HepG2 (cell line): ENCODE measurements around the gene TTC23. TPM values are rescaled to one million over a fixed set of nuclear protein-coding genes. Genes with fewer than 3 reads are reported as not detected.

ENCODE experiments used
- ATAC-seq: fragments of 200-7000 bp; cut with Tn5 transposase; 3 replicates; pipeline ENCODE4 v1.9.1; 2020; ENCODE audit warnings: mild to moderate bottlenecking, moderate library complexity
- BruUV-seq: library from RNA; stranded (reverse); fragments of 400-500 nt; replicated peaks from 2 replicates; lab custom pipeline; 2021; lab: Mats Ljungman, UMichigan
- CTCF ChIA-PET: fragments of 300-600 bp; formaldehyde crosslinking; extraction: SDS; loops from one replicate; lab custom pipeline; 2021; ENCODE audit warnings: low total read pairs, inconsistent platforms, low intra/inter-chr PET ratio; lab: Yijun Ruan, JAX
- POLR2A ChIA-PET: fragments of 350-600 bp; sonication (Branson Sonifier 250); formaldehyde crosslinking; loops from one replicate; lab custom pipeline; 2020; ENCODE audit warnings: antibody characterized with exemption, inconsistent platforms; lab: Yijun Ruan, JAX
- DNase-seq: peaks from one replicate; pipeline ENCODE4 v3.0.0-alpha.2; 2015; ENCODE audit warnings: low spot score
- FAIRE-seq: peaks from 3 replicates; lab custom pipeline; 2011; peaks lifted over from hg19 to GRCh38; lab: Jason Lieb, UNC
- H2AFZ ChIP-seq: one replicate; pipeline ENCODE4 v1.6.1; 2011; ENCODE audit warnings: low read length, inconsistent platforms
- H3K27ac ChIP-seq: fragments of 300-600 bp; 3 replicates; pipeline ENCODE4 v1.8.0; 2011; ENCODE audit warnings: mixed run types, mild to moderate bottlenecking, mixed read lengths, low read length, inconsistent platforms; ENCODE audit not compliant: insufficient read depth; ENCODE audit errors: extremely low read length
- H3K27me3 ChIP-seq, 2 experiments: fragments of 200-600 bp in 1 of 2; 2 replicates in 1 of 2; 3 replicates in 1 of 2; pipeline versions ENCODE4 v1.6.0 to v1.8.0; 2011; ENCODE audit warnings: low read length in 2 of 2, mild to moderate bottlenecking in 2 of 2, moderate library complexity in 2 of 2, inconsistent platforms in 1 of 2; ENCODE audit not compliant: insufficient read depth in 2 of 2, control insufficient read depth in 1 of 2
- H3K36me3 ChIP-seq, 2 experiments: fragments of 200-600 bp in 1 of 2; replicated peaks in 1 of 2; 2 replicates in 1 of 2; 3 replicates in 1 of 2; pipeline versions ENCODE4 v1.5.1 to v1.8.0; 2011; ENCODE audit warnings: low read length in 2 of 2, inconsistent platforms in 1 of 2; ENCODE audit not compliant: insufficient read depth in 2 of 2, control insufficient read depth in 1 of 2
- H3K4me1 ChIP-seq: 2 replicates; pipeline ENCODE4 v1.5.1; 2012; ENCODE audit warnings: low read length, inconsistent platforms; ENCODE audit not compliant: insufficient read depth
- H3K4me2 ChIP-seq: 2 replicates; pipeline ENCODE4 v1.6.0; 2011; ENCODE audit warnings: low read depth, low read length, inconsistent platforms
- H3K4me3 ChIP-seq, 3 experiments: fragments of 200-600 bp in 1 of 3; sonication (generic), shearing (Covaris generic) in 1 of 3; replicated peaks in 1 of 3; 2 replicates each; pipeline ENCODE4 v1.5.1; 2011 to 2016; ENCODE audit warnings: low read length in 3 of 3, inconsistent platforms in 2 of 3, low read depth in 2 of 3, mild to moderate bottlenecking in 2 of 3, control low read depth in 1 of 3, mixed read lengths in 1 of 3; ENCODE audit not compliant: insufficient read depth in 1 of 3
- H3K79me2 ChIP-seq: one replicate; pipeline ENCODE4 v1.6.1; 2011; ENCODE audit warnings: low read length, inconsistent platforms; ENCODE audit not compliant: insufficient read depth
- H3K9ac ChIP-seq: 2 replicates; pipeline ENCODE4 v1.6.0; 2011; ENCODE audit warnings: mild to moderate bottlenecking, low read depth, low read length, inconsistent platforms; ENCODE audit not compliant: insufficient read depth
- H3K9me3 ChIP-seq: 2 replicates; pipeline ENCODE4 v1.5.1; 2012; ENCODE audit warnings: mild to moderate bottlenecking, low read length
- H4K20me1 ChIP-seq: 2 replicates; pipeline ENCODE4 v1.6.0; 2011; ENCODE audit warnings: inconsistent platforms, mild to moderate bottlenecking, low read length, moderate library complexity; ENCODE audit not compliant: insufficient read depth
- HOXA7 ChIP-seq: sonication (generic); formaldehyde crosslinking; IDR thresholded peaks from 2 replicates; pipeline ENCODE4 v1.8.1; 2022; ENCODE audit warnings: mild to moderate bottlenecking, missing genetic modification reagents, moderate library complexity
- NRL ChIP-seq: sonication (generic); formaldehyde crosslinking; IDR thresholded peaks from 2 replicates; pipeline ENCODE4 v1.5.0; 2020; ENCODE audit warnings: missing genetic modification reagents, mild to moderate bottlenecking, moderate library complexity, borderline replicate concordance
- POLR2A ChIP-seq, 2 experiments: IDR thresholded peaks; 2 replicates each; pipeline ENCODE4 v1.6.1; 2011; ENCODE audit warnings: low read depth in 2 of 2, low read length in 2 of 2, mild to moderate bottlenecking in 1 of 2, moderate library complexity in 1 of 2; ENCODE audit not compliant: insufficient read depth in 1 of 2
- RBM22 ChIP-seq: fragments of 200-400 bp; formaldehyde crosslinking; optimal IDR thresholded peaks from 2 replicates; pipeline ENCODE3; 2017; ENCODE audit warnings: mild to moderate bottlenecking, low read length, moderate library complexity
- ZMYM2 ChIP-seq: sonication (generic); formaldehyde crosslinking; IDR thresholded peaks from 2 replicates; pipeline ENCODE4 v1.8.0; 2022; ENCODE audit warnings: mild to moderate bottlenecking, missing genetic modification reagents
- ZNF484 ChIP-seq: sonication (generic); formaldehyde crosslinking; IDR thresholded peaks from 2 replicates; pipeline ENCODE4 v1.5.1; 2020; ENCODE audit warnings: mild to moderate bottlenecking, low read depth, missing genetic modification reagents, borderline replicate concordance
- ZNF605 ChIP-seq: sonication (generic); formaldehyde crosslinking; IDR thresholded peaks from 2 replicates; pipeline ENCODE4 v1.8.0; 2022; ENCODE audit warnings: mild to moderate bottlenecking, missing genetic modification reagents
- ZNF768 ChIP-seq: sonication (generic); formaldehyde crosslinking; IDR thresholded peaks from 2 replicates; pipeline ENCODE4 v1.4.0; 2020; ENCODE audit warnings: missing genetic modification reagents
- ZNF782 ChIP-seq: sonication (generic); formaldehyde crosslinking; IDR thresholded peaks from 2 replicates; pipeline ENCODE4 v1.4.0; 2020; ENCODE audit warnings: missing genetic modification reagents, mild to moderate bottlenecking, borderline replicate concordance
- WGBS: methylation state at CpG from one replicate; pipeline ENCODE4 v1.1.6; 2017; ENCODE audit warnings: low lambda C conversion rate; 5-methylcytosine and 5-hydroxymethylcytosine counted together
- in situ Hi-C: cut with HindIII; loops from 2 replicates; pipeline ENCODE4 v1.10.0; 2017; ENCODE audit warnings: low pct_unique_long_range_greater_than_20kb; ENCODE audit not compliant: extremely low pct_ligation_motif_present
- intact Hi-C: fragments of 100-400 bp; cut with micrococcal nuclease; formaldehyde crosslinking; loops from one replicate; pipeline ENCODE4 v1.10.0; 2022; ENCODE audit not compliant: unreplicated experiment
- polyA plus RNA-seq, 8 experiments: library from polyadenylated mRNA; depleted of rRNA in 3 of 8; stranded (reverse) in 7 of 8; unstranded in 1 of 8; fragments of >200 nt; fragmentation: Illumina TruSeq in 4 of 8; extraction: Trizol in 4 of 8; gene quantifications; 2 replicates each; pipeline versions ENCODE4 v1.2.1 to v1.2.3, GENCODE V29; 2011 to 2016; ENCODE audit warnings: low read depth in 4 of 8, missing spikeins in 1 of 8, mixed read lengths in 1 of 8; ENCODE audit not compliant: insufficient read depth in 1 of 8
- total RNA-seq, 5 experiments: library from RNA; depleted of rRNA; stranded (reverse); fragments of >200 nt; fragmentation: Illumina TruSeq; extraction: Trizol; gene quantifications; 2 replicates each; pipeline ENCODE4 v1.2.3, GENCODE V29; 2016; ENCODE audit warnings: low read depth in 1 of 5
- TF ChIP-seq, protein P1 (sequence below): sonication (generic); formaldehyde crosslinking; IDR thresholded peaks from 2 replicates; pipeline ENCODE4 v1.5.0; 2020; ENCODE audit warnings: mild to moderate bottlenecking, missing genetic modification reagents, borderline replicate concordance
- TF ChIP-seq, protein P2 (sequence below): IDR thresholded peaks from 2 replicates; pipeline ENCODE4 v1.6.1; 2016; ENCODE audit warnings: mild to moderate bottlenecking, missing biosample characterization, missing genetic modification reagents
- TF ChIP-seq, protein P3 (sequence below): sonication (generic); formaldehyde crosslinking; IDR thresholded peaks from 2 replicates; pipeline ENCODE4 v1.4.0; 2020; ENCODE audit warnings: mild to moderate bottlenecking, missing genetic modification reagents

TTC23 gene
- total and polyA plus RNA-seq, 2 of the 13 experiments (the other 11 are each of a cell fraction or from before 2014, with no cell fraction given): 1.6 to 11.7 TPM

DNA sequence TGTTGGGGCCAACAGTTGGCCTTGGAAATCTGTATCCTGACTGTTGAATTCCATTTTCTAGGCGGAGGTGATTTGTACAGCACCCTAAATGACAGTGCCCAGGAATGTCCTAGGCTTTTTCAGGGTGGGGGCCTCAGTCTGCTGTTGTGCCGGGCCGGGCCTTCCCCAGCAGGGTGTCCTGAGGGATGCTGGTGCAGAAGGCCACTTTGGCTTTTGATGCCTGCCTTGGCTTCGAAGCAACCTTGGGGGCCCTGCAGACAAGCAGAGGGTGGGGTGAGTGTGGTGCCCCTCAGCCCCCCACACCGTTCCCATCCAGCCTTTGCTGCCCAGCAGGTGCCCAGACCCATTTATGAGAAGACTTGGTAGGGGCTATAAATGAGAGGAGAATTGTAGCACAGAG lies 111.5 kb downstream of the TTC23 start:
- Histone ChIP-seq H3K9ac (no peak overlapping the region), H3K27me3 (no peaks in the 10 kb centered on the region), H3K4me3 (no peak overlapping the region), H4K20me1 (no peaks in the 10 kb centered on the region), H3K36me3 (peaks cover 0 to 11% of the 10 kb centered on the region in 2 experiments; a peak in 3 of 5 replicates), H2AFZ (no peak overlapping the region), H3K4me2 (no peak overlapping the region), H3K79me2 (no peaks in the 10 kb centered on the region), H3K4me1 (peaks cover 26% of the 10 kb centered on the region), H3K27ac (no peak overlapping the region), H3K9me3 (no peaks in the 10 kb centered on the region)
- no peak for FAIRE-seq
- ChIA-PET POLR2A (no interaction called here), CTCF (no interaction called here)
- no peak for ATAC-seq
- TF ChIP-seq ZNF484 (CRISPR knock-in tag) (no peak), ZMYM2 (CRISPR knock-in tag) (no peak), ZNF782 (CRISPR knock-in tag) (no peak), HOXA7 (CRISPR knock-in tag) (no peak), POLR2A (IDR thresholded peaks at IDR 0.05; ENCODE audit: insufficient read depth in 1 of 2, low read depth in 2 of 2, low read length in 2 of 2) (no peak), ZNF605 (CRISPR knock-in tag) (no peak), ZNF768 (no peak), NRL (CRISPR knock-in tag) (no peak), RBM22 (no peak)
- TF ChIP-seq, protein P1, sequence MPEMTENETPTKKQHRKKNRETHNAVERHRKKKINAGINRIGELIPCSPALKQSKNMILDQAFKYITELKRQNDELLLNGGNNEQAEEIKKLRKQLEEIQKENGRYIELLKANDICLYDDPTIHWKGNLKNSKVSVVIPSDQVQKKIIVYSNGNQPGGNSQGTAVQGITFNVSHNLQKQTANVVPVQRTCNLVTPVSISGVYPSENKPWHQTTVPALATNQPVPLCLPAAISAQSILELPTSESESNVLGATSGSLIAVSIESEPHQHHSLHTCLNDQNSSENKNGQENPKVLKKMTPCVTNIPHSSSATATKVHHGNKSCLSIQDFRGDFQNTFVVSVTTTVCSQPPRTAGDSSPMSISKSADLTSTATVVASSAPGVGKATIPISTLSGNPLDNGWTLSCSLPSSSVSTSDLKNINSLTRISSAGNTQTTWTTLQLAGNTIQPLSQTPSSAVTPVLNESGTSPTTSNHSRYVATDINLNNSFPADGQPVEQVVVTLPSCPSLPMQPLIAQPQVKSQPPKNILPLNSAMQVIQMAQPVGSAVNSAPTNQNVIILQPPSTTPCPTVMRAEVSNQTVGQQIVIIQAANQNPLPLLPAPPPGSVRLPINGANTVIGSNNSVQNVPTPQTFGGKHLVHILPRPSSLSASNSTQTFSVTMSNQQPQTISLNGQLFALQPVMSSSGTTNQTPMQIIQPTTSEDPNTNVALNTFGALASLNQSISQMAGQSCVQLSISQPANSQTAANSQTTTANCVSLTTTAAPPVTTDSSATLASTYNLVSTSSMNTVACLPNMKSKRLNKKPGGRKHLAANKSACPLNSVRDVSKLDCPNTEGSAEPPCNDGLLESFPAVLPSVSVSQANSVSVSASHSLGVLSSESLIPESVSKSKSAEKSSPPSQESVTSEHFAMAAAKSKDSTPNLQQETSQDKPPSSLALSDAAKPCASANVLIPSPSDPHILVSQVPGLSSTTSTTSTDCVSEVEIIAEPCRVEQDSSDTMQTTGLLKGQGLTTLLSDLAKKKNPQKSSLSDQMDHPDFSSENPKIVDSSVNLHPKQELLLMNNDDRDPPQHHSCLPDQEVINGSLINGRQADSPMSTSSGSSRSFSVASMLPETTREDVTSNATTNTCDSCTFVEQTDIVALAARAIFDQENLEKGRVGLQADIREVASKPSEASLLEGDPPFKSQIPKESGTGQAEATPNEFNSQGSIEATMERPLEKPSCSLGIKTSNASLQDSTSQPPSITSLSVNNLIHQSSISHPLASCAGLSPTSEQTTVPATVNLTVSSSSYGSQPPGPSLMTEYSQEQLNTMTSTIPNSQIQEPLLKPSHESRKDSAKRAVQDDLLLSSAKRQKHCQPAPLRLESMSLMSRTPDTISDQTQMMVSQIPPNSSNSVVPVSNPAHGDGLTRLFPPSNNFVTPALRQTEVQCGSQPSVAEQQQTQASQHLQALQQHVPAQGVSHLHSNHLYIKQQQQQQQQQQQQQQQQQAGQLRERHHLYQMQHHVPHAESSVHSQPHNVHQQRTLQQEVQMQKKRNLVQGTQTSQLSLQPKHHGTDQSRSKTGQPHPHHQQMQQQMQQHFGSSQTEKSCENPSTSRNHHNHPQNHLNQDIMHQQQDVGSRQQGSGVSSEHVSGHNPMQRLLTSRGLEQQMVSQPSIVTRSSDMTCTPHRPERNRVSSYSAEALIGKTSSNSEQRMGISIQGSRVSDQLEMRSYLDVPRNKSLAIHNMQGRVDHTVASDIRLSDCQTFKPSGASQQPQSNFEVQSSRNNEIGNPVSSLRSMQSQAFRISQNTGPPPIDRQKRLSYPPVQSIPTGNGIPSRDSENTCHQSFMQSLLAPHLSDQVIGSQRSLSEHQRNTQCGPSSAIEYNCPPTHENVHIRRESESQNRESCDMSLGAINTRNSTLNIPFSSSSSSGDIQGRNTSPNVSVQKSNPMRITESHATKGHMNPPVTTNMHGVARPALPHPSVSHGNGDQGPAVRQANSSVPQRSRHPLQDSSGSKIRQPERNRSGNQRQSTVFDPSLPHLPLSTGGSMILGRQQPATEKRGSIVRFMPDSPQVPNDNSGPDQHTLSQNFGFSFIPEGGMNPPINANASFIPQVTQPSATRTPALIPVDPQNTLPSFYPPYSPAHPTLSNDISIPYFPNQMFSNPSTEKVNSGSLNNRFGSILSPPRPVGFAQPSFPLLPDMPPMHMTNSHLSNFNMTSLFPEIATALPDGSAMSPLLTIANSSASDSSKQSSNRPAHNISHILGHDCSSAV: no peak
- TF ChIP-seq, protein P2, sequence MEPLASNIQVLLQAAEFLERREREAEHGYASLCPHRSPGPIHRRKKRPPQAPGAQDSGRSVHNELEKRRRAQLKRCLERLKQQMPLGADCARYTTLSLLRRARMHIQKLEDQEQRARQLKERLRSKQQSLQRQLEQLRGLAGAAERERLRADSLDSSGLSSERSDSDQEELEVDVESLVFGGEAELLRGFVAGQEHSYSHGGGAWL (CRISPR knock-in tag): no peak
- TF ChIP-seq, protein P3, sequence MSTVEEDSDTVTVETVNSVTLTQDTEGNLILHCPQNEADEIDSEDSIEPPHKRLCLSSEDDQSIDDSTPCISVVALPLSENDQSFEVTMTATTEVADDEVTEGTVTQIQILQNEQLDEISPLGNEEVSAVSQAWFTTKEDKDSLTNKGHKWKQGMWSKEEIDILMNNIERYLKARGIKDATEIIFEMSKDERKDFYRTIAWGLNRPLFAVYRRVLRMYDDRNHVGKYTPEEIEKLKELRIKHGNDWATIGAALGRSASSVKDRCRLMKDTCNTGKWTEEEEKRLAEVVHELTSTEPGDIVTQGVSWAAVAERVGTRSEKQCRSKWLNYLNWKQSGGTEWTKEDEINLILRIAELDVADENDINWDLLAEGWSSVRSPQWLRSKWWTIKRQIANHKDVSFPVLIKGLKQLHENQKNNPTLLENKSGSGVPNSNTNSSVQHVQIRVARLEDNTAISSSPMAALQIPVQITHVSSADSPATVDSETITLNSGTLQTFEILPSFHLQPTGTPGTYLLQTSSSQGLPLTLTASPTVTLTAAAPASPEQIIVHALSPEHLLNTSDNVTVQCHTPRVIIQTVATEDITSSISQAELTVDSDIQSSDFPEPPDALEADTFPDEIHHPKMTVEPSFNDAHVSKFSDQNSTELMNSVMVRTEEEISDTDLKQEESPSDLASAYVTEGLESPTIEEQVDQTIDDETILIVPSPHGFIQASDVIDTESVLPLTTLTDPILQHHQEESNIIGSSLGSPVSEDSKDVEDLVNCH: no peak
- intact Hi-C loops (no loop called here), in situ Hi-C loops (no loop called here)
- 100% methylated on average over 1 of the region's 5 CpGs for WGBS
- no TSS peak for BruUV-seq
- no peak for DNase-seq
